HG03378 (cell line): ENCODE data around the gene GGN.
A peak's percentile ranks its signal among the peaks of the same experiment; 100 is the strongest.
"Not testable (repeated sequence)": the region's sequence is repeated elsewhere in the genome, so short reads cannot be mapped to it uniquely, and the experiment has no call there.

ENCODE experiments used
- ATAC-seq: cut with Tn5 transposase; IDR thresholded peaks from one replicate; pipeline ENCODE4 v1.9.1; 2021; ENCODE audit warnings: mild to moderate bottlenecking, moderate library complexity; ENCODE audit not compliant: unreplicated experiment

The GGN gene

DNA sequence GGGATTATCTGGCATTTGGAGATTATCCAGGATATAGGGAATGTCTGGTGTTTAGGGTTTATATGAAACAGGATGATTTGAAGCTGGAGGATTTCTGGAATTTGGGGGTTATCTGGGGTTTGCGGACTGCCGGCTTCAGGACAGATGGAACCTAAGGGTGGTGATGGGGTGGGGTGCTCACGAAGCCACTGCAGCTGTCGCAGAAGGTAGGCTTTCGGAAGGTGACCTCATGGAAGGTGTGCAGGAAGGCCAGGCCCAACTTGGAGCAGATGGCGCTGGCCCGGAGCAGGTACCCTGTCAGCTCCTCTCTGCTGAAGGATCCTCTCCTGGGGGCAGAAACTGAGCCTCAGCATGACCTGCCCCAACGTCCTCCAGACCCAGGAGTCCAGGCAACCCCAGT, 24.7 kb upstream of the GGN start:
- ATAC-seq: no peak

DNA sequence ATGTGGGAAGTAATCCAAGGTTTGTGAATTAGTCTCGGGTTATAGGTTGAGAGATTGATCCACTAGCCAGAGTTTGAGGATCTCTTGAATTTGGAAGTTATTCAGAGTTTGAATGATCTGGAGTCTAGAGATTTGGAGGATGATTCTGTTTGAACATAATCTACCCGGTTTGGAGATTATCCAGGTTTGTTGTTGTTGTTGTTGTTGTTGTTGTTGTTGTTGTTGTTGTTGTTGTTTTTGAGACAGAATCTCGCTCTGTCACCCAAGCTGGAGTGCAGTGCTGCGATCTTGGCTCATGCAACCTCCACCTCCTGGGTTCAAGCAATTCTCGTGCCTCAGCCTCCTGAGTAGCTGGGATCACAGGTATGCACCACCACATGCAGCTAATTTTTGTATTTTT, 24.1 kb upstream of the GGN start:
- ATAC-seq: not testable (repeated sequence)

DNA sequence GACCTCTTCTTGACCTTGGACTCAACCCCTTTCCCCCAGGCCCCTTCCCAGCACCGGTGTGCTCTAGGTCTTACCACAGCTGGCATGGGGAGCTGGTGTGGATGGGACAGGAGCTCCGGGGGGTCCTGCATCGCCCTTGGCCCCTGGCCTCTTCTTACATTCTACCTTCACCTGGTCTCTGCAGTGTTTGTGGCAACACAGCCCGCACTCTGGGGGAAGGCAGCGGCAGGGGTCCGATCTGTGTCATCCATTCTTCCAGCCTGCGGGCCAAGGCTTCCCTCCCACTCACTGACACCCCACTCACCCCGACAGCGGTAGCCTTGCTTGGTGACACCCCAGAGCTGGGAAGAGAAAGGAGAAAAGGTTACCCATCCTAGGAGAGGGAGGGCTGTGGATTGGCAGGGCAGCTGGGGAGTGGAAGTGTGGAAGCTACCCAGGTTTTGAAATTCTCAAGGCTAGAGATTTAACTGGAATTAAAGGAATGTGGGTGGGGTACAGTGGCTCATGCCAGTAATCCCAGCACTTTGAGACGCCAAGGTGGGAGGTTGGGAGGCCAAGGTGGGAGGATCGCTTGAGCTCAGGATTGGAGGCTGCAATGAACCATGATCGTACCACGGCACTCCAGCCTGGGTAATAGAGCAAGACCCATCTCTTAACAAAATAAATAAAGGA, 23.3 kb upstream of the GGN start:
- ATAC-seq: no peak

DNA sequence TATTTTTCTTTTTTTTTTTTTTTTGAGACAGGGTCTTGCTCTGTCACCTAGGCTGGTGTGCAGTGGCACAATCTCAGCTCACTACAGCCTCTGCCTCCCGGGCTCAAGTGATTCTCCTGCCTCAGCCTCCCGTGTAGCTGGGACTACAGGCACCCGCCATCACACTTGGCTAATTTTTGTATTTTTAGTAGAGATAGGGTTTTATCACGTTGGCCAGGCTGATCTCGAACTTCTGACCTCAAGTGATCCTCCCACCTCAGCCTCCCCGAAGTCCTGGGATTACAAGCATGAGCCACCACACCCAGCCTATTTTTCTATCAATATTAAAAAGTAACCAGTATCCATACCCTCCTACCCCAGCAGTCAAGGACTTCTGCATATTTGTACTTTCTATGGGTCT, 22.6 kb upstream of the GGN start:
- not testable (repeated sequence) for ATAC-seq

DNA sequence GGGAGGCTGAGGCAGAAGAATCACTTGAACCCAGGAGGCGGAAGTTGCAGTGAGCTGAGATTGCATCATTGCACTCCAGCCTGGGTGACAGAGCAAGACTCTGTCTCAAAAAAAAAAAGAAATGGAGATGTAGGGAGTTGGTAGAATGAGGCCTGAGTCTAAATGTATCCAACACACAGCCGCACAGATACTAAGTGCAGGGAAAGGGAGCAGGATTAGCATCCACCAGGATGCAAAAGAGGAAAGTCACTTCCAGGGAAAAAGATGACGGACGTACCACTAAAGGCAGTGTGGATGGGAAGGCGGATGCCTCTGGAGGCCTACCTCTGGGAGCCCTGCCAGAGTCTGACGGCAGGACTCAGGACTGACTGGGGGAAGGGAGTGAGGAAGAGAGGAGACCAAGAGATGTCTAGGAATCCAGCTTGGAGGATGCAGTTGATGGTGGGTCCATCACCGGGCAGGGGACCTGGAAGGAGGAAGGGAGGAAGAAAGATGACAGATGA, 21.8 kb upstream of the GGN start:
- no peak for ATAC-seq

DNA sequence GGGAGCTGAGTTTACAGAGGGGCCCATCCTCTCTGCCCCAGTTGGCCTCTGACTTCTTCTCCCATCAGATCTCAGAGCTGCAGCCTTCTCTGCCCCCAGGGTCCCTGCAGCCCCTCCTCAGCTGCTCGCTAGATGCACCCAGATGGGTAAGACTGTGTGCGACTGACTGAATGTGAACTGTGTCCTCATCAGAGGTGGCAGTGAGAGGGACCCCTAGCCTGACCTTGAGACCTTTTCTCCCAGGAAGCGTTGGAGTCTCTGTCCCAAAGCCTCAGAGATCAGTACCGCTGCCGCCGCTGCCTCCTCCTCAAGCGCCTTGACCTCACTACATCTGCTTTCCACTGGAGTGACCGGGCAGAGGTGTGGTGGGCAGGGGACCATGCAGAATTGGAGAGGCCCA, 17.4 kb upstream of the GGN start:
- ATAC-seq: no peak

DNA sequence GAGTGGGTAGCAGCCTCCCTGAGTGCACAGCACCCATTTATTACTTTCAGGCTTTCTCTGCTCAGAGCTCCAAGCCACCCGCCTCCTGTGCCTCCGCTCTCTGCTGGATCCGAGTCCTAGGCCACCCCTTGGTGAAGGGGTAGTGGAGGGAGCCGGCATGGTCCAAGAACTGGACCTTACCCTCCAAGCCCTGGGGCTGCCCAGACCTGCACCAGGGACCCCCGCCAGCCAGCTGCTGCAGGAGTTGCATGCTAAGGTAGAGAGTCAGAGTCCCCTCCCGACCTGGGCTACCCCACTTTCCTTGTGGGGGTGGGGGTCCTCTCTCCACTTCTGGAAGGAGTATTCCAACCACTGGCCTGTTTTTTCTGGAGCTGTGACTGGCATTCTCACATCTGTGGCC, 17.0 kb upstream of the GGN start:
- no peak for ATAC-seq

DNA sequence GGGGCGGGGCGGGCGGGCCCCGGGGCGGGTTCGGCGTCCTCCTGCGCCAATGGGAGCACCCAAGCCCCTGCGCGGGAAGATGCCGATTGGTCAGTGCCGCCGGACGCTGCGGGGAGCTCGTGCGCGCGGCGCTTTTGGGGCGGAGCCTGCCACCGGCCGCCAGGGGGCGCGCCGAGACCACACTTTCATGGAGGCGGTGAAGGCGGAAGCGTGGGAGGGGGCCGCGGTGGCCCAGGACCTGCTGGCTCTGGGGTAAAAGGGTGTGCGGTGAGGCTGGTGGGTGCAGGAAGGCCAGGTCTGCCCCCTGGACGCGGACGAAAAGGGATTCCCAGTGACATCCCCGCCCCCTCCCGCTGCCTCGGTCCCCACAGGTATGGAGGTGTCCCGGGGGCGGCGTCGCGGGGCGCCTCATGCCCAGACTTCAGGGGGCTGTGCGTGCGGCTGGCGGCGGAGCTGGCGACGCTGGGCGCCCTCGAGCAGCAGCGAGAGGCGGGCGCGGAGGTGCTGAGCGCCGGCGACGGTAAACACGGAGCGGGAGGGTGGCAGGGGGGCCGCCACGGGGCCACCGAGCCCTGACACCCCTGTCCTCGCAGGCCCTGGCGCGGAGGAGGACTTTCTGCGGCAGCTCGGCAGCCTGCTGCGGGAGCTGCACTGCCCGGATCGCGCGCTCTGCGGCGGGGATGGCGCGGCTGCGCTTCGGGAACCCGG, 15.3 kb upstream of the GGN start, which contains the start of gene FAM98C:
Gene FAM98C, plus strand, starts transcription at position 127 of the 708 bp plus-strand sequence. Its CDS starts 61 bp downstream, at position 188.
- ATAC-seq: peak; percentile 89

DNA sequence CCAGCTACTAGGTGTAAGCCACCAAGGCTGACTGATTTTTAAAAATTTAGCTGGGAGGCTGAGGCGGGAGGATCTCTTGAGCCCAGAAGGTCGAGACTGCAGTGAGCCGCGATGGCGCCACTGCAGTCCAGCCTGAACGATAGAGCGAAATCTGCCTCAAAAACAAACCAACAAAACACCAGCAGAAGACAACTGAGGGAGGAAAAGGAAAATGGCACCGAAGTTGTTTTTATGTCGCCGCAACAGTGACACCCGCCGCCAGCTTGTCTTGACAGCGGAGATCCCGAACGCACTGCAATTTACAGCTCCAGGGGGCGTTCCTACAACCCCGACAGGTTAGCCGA, 14.8 kb upstream of the GGN start:
- peak; percentile 3 for ATAC-seq

DNA sequence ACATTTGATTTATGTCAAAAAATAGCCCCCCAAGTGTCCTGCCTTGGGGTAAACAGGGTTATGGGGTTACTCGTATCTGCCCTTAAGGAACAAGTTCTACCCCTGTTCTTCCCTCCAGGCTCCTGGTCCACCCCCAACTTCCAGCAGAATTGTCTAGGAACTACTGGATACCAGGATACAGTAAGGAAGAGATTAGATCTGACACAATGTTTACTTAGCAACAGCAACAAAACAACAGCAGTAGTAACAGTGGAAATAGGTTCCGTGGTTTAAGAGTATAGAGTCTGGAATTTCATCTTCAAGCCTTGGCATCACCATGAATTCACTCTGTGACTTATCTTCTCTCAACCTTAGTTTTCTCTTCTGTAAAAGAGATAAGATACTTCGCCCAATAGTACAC, 13.3 kb upstream of the GGN start:
- ATAC-seq: no peak

DNA sequence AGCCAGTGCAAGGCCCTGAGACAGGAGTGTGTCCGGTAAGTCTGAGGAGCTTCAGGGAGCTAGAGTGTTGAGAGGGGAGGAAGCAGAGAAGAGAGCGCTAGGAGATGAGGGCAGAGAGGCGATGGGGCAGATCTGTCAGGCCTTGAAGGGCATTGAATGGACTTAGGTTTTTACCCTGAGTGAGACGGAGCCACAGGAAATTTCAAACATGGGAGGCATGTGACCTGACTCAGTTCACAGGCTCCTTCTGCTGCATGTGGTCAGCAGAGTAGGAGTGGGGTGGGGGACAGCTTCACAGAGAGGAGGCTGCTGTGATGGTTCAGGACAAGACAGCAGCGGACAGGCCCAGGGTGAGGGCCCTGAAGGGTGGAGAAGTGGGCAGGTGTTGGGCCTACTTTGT, 12.5 kb upstream of the GGN start:
- ATAC-seq: no peak

DNA sequence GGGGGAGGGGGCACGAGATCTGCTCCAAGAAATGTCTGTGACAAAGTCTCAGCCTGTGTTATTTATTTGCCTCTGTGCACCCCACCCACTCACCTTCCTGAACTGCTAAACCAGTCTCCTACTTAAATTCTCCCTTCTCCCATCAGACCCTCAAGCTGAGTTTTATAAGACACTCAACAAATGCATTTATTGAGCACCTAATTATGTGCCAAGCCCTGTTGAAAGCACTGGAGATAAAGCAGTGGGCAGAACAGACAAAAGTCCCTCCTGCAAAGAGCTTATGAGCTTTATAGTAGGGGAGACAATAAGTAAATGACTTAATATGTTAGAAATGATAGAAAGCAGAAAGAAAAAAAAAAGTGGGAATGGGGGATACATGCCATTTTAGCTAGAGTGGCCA, 11.7 kb upstream of the GGN start:
- ATAC-seq: no peak

DNA sequence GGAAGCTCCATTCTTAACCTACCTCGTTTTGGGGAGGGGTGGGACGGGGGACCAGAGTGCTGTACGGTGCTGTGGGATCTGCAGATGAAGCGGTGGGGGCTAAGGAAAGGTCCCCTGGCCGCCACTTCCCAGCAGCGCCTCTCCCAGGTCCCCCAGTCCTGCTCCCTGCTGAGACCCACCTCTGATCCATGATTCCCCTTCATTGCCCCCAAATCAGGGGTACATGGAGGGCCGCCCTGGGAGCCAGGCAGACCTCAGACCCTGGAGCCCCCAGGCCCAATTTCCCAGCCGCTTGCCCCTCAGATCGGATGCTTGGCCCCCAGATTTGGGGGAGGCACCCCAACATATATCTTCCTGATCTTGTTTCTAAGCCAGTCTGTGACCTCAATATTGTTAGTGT, 11.2 kb upstream of the GGN start:
- ATAC-seq: no peak

DNA sequence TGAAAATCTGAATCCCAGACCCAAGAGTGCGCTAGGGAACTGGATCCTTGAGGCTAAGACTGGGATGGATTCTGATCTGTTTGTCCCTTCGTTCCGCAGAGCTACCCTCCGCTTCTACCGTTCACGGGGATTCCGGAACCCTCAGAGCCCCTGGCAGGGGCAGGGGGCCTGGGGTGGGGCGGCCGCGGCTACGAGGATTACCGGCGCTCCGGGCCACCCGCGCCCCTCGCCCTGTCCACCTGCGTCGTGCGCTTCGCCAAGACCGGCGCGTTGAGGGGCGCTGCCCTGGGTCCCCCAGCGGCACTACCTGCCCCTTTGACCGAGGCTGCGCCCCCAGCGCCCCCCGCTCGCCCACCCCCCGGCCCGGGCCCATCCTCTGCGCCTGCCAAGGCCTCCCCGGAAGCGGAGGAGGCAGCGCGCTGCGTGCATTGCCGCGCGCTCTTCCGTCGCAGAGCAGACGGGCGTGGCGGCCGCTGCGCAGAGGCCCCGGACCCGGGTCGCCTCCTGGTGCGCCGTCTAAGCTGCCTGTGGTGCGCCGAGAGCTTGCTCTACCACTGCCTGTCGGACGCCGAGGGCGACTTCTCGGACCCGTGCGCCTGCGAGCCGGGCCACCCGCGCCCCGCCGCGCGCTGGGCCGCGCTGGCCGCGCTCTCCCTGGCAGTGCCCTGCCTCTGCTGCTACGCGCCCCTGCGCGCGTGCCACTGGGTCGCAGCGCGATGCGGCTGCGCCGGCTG, 7.7 kb upstream of the GGN start:
- no peak for ATAC-seq

DNA sequence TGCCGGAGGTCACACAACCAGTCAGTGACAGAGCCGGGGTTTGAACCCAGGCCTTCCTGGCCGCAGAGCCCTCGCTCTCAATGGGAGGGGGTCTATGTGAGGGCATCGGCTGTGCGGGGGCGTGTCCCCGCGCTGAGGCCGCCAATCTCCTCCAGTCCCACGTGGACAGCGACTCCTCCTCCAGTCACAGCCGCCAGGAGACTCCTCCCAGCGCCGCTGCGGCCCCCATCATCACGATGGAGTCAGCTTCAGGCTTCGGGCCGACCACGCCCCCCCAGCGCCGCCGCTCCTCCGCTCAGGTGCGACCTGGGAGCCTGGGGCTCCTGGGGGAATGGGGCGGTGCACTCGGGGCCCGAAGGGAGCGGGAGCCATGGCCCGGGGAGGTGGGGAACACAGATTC, 6.7 kb upstream of the GGN start:
- ATAC-seq: no peak

DNA sequence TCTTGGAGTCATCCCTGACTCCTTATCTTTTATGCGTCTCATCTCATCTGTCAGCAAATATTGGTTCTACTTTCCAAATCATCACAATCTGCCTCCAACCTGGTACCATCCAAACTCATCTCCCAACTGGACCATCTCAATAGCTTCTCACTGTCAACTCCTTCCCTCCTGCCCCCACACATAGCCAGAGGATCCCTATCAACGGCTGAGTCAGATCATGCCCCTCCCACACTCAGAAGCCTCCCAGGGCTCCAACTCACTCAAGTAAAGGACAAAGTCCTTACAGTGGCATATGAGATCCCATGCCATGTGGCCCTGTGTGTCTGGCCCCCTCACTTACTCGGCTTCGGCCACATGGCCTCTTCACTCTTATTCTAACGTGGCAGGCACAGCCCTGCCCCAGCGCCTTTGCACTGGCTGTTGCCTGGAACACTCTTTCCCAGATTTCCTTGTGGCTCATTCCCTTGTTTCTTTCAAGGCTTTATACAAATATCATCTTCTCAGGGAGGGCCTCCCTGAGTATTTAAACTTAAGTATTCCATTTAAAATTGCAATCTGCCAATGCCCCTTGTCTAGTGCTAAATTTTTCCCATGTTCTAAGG, 5.0 kb upstream of the GGN start:
- ATAC-seq: no peak

DNA sequence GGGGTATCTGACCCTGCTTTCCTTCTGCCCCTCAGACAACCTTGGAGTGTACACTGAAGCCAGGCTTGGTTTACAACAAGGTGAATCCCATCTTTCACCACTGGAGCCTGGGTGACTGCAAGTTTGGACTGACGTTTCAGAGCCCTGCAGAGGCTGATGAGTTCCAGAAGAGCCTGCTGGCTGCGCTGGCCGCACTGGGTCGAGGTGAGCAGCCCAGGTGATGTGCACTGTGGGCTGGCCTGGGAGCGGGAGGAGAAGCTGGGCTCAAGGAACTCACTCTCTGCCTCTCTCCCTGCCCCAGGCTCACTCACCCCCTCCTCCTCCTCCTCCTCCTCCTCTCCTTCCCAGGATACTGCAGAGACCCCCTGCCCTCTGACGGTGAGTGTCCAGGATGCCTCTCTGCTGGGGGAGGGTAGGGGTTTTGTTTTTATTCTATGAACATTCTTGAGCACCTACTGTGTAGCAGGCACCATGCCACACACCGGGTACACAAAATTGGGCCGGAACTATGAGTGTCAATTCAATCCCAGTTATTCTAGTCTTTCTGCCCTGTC, 4.2 kb upstream of the GGN start:
- no peak for ATAC-seq

DNA sequence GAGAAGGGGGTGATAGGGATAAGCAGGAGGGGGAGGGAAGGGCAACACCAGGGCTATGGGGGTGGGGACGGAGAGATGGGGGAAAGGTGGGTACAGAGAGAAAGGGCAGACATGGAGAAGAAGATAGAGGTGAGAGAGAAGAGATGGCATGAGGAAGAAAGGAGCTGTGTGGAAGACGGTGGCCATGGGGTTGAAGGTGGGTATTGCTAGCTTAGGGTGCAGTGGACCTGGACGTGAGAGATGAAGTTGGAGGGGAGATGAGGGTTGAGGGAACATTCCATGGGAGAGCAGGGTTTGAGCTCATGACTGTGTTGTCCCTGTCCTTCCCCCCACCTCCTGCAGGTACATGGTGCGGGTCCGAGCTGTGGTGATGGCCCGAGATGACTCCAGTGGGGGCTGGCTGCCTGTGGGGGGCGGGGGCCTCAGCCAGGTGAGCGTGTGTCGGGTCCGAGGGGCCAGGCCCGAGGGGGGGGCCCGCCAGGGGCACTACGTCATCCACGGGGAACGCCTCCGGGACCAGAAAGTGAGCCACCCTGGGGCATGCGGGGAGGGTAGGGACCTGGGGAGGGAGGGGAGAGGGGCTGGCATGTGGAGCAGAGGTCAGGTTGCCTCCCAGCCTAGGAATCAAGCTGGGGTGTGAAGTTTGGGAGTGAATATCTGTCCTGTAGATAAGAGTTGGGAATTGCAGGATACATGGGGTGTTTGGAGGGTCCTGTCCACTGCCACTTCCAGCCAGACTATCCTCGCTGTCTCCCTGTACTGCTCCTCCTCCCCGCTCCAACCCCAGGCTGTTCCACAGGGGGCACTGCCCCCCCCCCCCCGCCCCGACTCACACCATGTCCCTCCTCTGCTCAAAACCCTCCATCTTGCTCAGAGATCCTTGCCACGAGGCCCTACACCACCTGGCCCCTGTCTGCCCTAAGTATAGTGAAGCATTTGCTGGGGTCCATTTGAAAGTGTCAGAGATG, 2.4 kb upstream of the GGN start:
- no peak for ATAC-seq

DNA sequence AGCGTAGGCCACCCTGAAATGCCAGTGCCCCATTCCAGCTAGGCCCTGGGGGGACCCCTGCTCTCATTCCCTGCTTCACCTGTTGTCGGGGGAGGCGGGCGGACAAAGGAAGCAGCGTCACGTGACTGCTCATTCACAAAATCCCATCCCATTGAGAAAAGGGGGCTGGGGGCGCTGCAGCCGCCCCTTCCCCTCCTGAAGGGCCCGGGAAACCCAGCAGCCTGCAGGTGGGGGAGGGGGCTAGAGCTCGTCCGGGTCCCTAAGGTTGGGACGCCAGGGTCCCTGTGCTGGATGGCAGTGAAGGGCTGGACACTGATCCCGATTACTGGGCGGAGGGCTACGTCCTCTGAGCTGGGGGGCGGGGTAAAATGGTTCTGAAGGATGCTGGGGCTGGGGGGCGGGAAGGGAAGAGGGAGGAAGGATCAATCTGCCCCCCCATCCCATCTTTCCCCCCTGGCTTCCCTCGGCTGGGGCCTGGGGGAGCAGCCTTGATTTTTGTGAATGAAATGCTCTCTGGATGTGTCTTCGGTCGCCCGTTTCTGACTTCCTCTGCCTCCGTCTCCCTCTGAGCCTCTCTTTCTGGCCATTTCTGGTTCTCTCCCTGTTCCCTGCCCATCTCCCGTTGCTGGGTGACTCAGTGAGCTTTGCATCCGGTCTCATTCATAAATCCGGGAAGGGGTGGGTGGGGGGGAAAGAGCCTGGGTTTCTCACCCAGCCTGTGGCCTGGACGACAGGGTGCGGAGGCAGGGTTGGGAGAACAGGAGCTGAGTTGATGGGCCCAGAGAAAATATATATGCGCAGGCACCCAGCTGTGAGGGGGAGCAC, 1.5 kb upstream of the GGN start:
- ATAC-seq: no peak
